Raji (cell line): ENCODE data around the gene PANK4.

ENCODE experiments used
- POLR2A ChIP-seq: IDR thresholded peaks from 2 replicates; pipeline ENCODE4 v1.6.1; 2011; ENCODE audit warnings: low read depth, low read length, control low read depth; ENCODE audit not compliant: insufficient read depth

The PANK4 gene

DNA sequence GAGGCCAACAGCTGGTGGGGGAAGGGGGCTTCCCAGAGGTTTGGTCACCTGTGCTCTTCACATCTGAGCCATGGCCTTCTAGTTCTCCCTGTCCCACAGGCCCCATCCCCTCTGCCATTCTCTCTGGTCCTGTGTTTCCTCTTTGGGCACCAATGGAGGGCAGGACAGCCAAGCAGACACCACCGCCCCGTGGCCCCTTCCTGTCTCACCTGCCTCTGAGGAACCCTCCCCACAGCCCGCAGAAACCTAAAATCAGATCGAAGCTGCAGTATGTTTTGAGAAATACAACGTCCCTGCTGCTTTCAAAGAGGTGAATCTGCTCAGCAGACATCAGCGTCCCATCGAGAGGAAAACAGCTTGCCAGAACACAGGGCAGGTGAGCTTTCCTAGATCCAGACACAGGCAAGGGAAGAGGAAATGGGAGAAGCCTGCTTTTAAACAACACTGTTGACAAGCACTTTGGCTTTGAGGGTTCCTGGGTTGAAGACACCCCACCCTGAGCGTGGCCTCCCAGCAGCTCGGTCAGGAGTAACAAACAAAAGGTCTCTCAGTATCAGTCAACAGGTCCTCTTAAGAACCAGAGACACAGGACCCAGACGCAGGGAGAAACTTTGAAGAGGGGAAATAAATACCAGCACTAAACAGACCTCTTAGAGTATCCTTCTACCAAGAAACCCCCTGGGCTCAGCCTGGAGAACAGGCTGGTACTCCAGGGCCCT lies 2.3 kb downstream of the PANK4 start:
- no peak for TF ChIP-seq POLR2A

DNA sequence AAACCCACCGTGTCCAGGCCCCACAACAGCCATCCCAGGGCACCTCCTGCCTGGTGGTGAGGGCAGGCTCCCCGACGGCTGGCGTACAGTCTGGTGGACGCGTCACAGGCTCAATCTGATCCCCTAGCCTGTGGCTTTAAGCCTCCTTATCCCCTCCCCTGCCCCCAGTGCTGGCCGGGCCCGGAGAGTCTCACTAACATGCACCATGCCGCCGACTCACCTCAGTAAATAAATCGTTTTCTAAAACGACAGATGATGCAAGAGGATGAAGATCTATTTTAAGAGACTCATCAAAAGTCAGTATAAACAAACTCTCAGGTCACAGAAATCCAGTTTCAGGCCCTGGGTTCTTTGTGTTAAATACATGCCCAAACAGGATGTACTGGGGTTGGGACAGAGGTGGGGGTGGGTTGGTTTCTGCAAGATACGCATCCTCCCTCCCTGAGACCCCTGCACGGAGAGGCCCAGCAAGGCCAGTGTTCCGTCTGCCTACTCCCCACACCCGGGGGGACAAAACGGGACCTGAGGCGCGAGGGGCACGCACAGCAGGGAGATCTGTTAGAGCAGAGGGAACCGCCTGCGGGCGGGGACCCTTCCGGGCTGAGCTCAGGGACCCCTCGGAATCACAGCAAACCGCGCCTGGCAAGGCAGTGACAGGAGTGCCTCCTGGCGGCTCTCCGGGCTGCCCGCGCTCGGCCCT lies 3.1 kb downstream of the PANK4 start:
- TF ChIP-seq POLR2A, result no peak

DNA sequence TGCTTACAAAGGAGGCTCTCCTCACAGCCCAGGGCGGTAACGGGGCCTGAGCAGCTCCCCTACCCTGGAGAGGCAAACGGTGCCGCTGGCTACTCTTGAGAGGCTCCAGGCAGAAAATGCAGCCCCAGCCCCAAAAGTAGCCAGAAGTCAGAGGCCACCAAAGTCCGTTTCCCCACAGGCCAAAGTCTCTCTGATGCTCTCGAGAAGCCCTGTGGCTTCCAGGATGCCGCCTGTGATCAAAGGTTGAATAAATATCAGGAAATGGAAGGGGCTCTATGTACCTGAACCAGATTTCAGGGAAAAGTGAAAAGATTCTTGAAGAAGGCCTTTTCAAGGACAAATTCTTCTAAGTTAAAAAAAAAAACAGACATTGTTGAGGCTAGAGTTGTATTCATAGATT lies 4.2 kb downstream of the PANK4 start:
- no peak for TF ChIP-seq POLR2A

DNA sequence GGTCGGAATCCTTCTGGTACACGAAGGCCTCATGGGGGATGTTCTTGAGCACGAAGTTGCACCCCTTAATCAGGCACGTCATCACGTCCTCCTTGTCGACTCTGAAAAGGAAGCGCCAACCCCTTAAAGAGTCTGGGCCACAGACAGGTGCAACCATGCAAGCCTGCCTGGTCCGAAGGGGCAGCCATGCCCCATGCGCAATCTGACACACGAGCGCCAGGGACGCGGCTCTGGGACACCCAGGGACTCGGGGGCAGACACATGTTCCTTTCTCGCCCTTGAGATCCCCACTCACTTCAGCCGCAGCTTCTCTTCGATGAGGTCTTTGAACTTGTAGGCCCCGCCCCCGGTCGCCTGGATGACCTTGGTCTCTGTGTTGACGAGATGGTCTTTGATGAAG lies 5.6 kb downstream of the PANK4 start:
- no peak for TF ChIP-seq POLR2A

DNA sequence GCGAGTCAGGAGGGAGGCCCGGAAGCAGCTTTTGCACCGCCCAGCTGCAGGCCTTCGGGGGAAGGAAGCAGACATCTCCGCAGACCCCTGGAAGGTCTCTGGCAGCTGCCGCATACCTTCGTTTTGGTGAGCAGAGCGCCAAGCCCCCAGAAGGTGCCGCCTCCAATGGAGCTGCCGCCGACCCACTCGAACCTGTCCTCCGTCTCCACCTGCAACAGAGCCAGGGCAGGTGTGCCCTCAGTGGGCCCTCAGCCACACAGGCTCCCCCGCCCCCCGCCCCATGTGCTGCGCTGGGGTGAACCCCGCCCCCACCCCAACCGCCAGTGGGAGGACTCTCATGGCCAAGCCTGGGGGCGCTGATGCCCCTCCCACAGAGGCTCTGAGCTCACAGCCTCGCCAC lies 6.2 kb downstream of the PANK4 start:
- no peak for TF ChIP-seq POLR2A

DNA sequence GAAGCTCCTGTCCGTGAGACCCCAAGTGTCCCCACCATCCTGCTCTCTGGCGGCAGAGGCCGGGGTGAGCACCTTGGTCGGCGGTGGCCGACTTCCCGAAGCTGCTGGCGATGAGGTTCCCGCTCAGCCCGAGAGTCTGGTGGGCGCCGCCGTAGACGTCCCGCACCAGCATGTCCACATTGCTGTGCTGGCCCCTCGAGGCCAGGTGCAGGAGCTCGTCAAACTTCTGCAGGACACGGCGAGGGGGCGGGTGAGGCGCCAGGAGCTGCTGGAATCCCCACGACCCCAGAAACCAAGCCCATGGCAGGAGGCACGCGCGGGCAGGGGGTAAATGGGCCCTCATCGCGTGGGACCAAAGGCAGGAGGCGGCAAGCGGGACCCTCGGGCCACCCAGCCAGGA lies 6.7 kb downstream of the PANK4 start:
- no peak for TF ChIP-seq POLR2A

DNA sequence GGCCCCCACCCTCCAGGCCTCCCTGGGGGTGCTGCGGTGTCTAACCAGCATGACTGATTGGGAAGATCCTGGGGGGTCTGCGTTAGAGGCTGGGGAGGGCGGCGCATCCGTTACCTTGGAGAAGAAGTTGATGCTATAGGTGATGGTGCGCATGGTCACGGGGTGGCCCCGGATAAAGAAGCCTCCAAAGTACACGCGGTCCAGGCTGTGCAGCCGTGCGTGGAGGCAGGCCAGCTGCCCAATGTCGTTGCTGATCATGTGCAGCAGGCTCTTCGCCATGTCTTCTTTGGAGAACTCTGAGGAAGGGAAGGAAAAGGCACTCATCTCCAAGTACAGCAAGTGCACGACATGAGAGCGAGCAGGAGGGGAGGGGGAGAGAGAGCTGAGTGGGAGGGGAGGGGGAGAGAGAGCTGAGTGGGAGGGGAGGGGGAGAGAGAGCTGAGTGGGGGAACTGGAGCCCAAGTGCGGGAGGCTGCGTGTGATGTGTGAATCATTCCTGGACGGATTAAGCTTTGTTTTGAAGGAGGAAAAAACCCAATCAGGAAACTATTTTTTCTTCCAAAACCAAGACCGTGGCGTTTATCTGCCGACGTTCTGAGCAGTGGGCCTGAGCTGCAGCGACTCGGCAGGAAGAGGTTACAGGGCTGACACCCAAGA lies 7.2 kb downstream of the PANK4 start:
- no peak for TF ChIP-seq POLR2A

DNA sequence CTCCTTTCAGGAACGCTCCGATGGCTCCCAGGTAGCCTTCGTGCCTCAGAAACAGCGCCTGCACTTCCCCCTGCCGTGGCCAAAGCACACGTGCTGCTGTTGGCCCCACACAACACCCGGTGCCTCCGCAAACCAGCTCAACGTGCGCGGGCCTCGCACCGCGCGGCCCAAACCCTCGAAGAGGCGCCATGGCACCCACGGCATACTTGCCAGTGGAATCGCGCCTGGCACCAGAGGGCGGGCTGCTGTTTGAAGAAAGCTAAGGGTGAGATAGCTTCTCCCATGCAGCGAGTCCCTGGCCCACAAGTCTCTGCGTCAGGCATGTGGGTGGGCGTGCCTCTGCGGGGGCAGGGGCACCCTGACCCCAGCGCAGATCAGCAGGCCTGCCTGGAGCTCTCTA lies 7.9 kb downstream of the PANK4 start:
- TF ChIP-seq POLR2A, result no peak

- TF ChIP-seq POLR2A, result no peak
Observed at GRCh38 chr1:2517966-2518365, 8.4 kb downstream of the PANK4 start.

DNA sequence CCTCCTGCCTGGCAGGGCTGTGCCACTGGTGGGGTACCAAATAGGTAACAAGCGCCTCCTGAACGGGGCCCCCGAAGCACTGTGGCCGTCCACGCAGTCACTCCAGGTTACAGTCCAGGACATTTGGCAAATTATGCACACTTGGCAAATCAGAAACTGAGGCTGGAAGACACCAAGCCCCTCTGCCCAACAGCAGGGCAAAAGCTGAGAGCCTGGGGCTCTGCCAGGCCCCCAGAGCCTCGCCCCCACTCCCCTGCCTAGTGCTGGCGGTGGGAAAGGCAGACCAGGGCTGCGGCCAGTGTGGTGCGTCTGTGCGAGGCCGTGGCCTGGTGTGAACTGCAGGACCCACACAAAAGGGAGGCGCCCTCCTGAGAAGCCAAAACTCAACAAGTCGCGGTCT lies 9.4 kb downstream of the PANK4 start:
- no peak for TF ChIP-seq POLR2A

- no peak for TF ChIP-seq POLR2A
Observed at GRCh38 chr1:2516124-2516523, 10.3 kb downstream of the PANK4 start.

GRCh38 chr1:2515763-2516080 lies 10.7 kb downstream of the PANK4 start:
- TF ChIP-seq POLR2A, result no peak

GRCh38 chr1:2514863-2515762 lies 11.3 kb downstream of the PANK4 start:
- TF ChIP-seq POLR2A, result no peak

- no peak for TF ChIP-seq POLR2A
Observed at GRCh38 chr1:2513939-2514652, 12.3 kb downstream of the PANK4 start.
